Measurements from ENCODE around the gene BANP. TPM values are rescaled to one million over a fixed set of nuclear protein-coding genes. Genes with fewer than 3 reads are reported as not detected.

Gene BANP
- total RNA-seq, 1 donor from 2014 or later = 39.1 TPM

GRCh38 chr16:87960852-87961251 is 9.6 kb downstream of the BANP start:
- no peaks in the 10 kb centered on the region for H3K9me3 Mint-ChIP-seq
- TF ChIP-seq CTCF (conservative IDR thresholded peaks at IDR 0.05) = no peak
- DNase-seq (ENCODE audit: low read depth, low spot score) = no peak
- H3K27ac Mint-ChIP-seq (ENCODE audit: unreplicated experiment) = no peak overlapping the region
- peaks cover 5% of the 10 kb centered on the region for H3K36me3 Mint-ChIP-seq (ENCODE audit: low read depth)
- peaks cover 37% of the 10 kb centered on the region for H3K4me1 Mint-ChIP-seq
- H3K4me3 Mint-ChIP-seq = no peak overlapping the region
- no peaks in the 10 kb centered on the region for H3K27me3 Mint-ChIP-seq (ENCODE audit: low read depth)

- H3K4me3 Mint-ChIP-seq = no peak overlapping the region
- no peak for DNase-seq (ENCODE audit: low read depth, low spot score)
- no peaks in the 10 kb centered on the region for H3K27me3 Mint-ChIP-seq (ENCODE audit: low read depth)
- no peak for TF ChIP-seq CTCF (conservative IDR thresholded peaks at IDR 0.05)
- peaks cover 33% of the 10 kb centered on the region for H3K4me1 Mint-ChIP-seq
- peak overlapping the region; percentile 4 for H3K27ac Mint-ChIP-seq (ENCODE audit: unreplicated experiment)
- H3K36me3 Mint-ChIP-seq (ENCODE audit: low read depth) = peaks cover 5% of the 10 kb centered on the region
- H3K9me3 Mint-ChIP-seq = no peaks in the 10 kb centered on the region
Measured at GRCh38 chr16:87961623-87962022, 10.4 kb downstream of the BANP start.

- H3K27me3 Mint-ChIP-seq (ENCODE audit: low read depth) = no peaks in the 10 kb centered on the region
- peaks cover 27% of the 10 kb centered on the region for H3K4me1 Mint-ChIP-seq
- no peak for DNase-seq (ENCODE audit: low read depth, low spot score)
- no peak for TF ChIP-seq CTCF (conservative IDR thresholded peaks at IDR 0.05)
- no peak overlapping the region for H3K27ac Mint-ChIP-seq (ENCODE audit: unreplicated experiment)
- H3K9me3 Mint-ChIP-seq = no peaks in the 10 kb centered on the region
- H3K4me3 Mint-ChIP-seq = no peak overlapping the region
- H3K36me3 Mint-ChIP-seq (ENCODE audit: low read depth) = no peaks in the 10 kb centered on the region
Measured at GRCh38 chr16:87963400-87963799, 12.2 kb downstream of the BANP start.

- peak overlapping the region; percentile 89 for H3K27ac Mint-ChIP-seq (ENCODE audit: unreplicated experiment)
Measured at GRCh38 chr16:87964049-87964659, 12.9 kb downstream of the BANP start.

GRCh38 chr16:87965417-87965816 is 14.2 kb downstream of the BANP start:
- no peak for TF ChIP-seq CTCF (conservative IDR thresholded peaks at IDR 0.05)
- Mint-ChIP-seq H3K27ac (ENCODE audit: unreplicated experiment) (no peak overlapping the region), H3K36me3 (ENCODE audit: low read depth) (peaks cover 2% of the 10 kb centered on the region), H3K4me3 (no peak overlapping the region), H3K4me1 (peaks cover 35% of the 10 kb centered on the region), H3K9me3 (no peaks in the 10 kb centered on the region), H3K27me3 (ENCODE audit: low read depth) (no peaks in the 10 kb centered on the region)
- DNase-seq (ENCODE audit: low read depth, low spot score) = no peak

More at GRCh38 chr16:87964049-87964659, 12.9 kb downstream of the BANP start:
- Mint-ChIP-seq H3K4me3 (no peak overlapping the region), H3K27me3 (ENCODE audit: low read depth) (no peaks in the 10 kb centered on the region), H3K4me1 (peaks cover 34% of the 10 kb centered on the region), H3K36me3 (ENCODE audit: low read depth) (peaks cover 1% of the 10 kb centered on the region), H3K9me3 (no peaks in the 10 kb centered on the region)
- DNase-seq (ENCODE audit: low read depth, low spot score) = no peak
- TF ChIP-seq CTCF (conservative IDR thresholded peaks at IDR 0.05) = no peak
